HG02981 (cell line): ENCODE data around the gene GLB1L2.

Experiments
- ATAC-seq: cut with Tn5 transposase; IDR thresholded peaks from one replicate; pipeline ENCODE4 v1.9.1; 2021; ENCODE audit warnings: mild to moderate bottlenecking, moderate library complexity; ENCODE audit not compliant: unreplicated experiment

The GLB1L2 gene

GRCh38 chr11:134383576-134384221, 51.9 kb downstream of the GLB1L2 start:
- no peak for ATAC-seq

- no peak for ATAC-seq
These were observed 52.6 kb downstream of the GLB1L2 start for GRCh38 chr11:134384406-134384805.

GRCh38 chr11:134385171-134385570, 53.4 kb downstream of the GLB1L2 start:
- no peak for ATAC-seq

DNA sequence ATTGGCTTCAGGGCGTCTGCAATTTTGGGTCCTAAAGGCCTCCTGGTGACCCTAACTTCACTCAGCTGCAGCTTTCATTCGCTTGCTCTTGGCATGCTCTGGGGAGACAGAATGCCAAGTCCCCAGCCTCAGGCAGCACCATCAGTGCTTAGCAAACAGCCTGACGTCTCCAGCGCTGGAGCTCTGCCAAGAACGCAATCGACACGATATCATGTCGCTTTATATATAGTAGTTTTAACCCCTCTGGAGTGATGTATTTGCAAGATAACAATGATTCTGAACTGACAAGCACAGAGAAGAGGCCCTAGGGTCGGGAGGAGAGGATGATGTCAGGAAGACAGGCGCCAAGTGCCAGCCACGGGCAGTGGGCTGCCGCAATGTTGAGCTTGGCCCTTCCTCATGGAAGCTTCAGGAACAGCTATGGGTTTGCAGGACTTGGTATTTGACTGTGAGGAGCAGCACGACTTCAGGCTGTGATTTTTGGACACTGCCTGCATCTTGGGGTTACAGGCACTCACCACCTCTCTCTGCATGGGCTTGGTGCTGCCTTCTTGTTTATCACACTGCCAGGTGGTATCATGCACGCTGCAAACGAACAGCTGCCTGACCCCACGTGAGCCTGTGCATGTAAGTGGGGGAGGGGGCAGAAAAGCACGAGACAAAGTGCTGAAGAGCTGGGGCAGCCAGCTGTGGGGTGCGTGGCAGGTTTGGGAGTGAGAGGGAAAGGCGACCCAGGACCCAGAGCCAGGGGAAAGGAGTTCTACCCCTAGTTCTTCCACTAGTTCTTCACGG, 54.2 kb downstream of the GLB1L2 start:
- ATAC-seq, result no peak

DNA sequence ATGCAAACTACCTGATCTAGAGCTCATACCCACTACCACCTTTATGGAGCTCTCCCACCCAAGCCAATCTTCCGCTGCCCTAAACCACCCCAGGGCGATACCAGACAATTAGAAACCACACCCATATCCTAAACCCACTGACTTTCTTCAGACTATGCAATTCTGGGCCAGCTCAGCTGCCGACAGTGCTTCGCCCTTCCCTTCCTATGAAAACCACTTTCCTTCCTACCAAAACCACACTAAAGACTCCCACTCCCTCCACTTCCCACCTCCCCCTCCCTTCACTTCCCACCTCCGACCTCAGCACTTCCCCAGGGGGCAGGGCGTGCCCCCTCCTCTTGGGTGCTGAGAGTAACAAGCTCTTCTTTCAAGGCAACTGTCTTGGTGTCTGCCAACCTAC, 55.2 kb downstream of the GLB1L2 start:
- no peak for ATAC-seq

DNA sequence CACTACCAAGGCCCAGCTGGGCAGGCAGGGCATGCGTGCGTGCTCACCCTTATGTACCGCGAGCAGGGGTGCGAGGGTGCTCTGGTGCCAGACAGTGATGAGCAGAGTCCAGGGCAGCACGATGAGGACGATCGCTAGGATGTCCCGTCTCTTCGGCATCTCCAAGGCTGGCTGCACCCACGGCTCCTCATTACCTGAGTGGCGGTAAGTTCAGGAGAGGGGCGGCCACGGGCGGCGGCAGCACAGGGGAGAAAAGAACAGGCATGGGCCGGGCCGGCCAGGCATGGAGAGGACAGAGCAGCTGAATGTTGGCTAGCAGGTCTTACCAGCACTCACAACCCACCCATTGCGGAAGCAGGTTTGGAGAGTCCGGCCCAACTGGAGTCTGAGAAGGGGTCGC, 55.7 kb downstream of the GLB1L2 start:
- no peak for ATAC-seq

- no peak for ATAC-seq
These were observed 56.8 kb downstream of the GLB1L2 start for GRCh38 chr11:134388590-134388989.

GRCh38 chr11:134389464-134390180, 57.8 kb downstream of the GLB1L2 start:
- no peak for ATAC-seq

DNA sequence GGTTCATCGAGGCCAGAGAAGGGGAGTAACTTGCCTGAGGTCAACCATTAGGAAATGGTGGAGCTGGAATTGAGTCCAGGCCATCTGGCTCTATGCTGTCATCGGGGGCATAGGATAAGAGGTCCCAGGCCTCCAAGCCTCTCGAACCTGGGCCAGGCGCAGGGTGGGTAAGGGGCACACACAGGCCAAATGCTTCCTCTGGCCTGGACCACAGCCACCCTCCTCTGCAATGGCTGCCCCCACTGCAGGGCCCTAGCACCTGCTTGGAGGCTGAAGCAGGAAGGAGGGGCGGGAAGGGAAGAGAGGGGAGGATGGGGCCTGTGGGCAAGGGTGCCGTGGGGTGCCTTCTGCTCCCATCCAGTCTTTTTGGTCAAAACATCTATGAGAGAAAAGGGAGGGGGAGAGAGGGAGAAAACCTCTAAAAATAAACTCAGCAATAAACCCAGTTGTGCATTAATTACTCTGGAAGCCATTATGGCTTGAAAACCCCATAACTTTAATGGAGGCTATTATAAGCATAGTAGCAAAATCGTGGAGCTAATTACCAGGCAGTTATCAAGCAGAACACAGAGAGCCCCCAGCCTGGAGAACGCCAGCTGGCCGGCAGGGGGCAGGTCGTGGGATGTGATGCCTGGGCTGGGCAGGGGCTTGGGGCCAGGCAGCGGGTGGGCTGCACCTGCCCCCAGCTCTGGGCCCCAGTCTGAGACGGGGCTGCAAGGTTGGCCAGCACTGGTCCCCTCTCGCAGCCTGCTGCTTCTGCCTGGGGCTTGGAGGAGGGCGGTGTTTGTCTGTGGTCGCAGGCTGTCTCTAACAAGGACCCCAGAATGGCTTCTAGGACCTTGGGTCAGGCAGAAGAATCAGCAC, 59.1 kb downstream of the GLB1L2 start:
- no peak for ATAC-seq

DNA sequence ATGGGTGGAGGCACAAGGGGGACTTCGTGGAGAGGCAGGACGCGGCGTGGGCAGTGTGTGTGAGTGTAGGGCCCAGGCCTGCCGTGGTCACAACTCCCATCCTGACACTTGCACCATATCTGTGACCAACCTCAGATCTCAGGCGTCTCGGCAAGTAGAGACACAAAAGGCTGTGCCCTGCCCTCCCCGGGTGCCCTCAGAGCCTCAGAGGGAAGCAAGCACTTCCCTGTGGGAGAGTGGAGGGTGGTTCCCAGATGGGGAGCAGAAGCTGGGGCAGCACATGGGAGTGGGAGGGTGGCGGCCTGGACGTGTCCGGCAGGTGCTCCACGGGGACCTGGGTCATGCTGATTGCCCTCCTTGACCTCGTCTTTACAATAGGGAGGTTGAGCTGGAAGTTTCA, 59.9 kb downstream of the GLB1L2 start:
- ATAC-seq, result no peak

DNA sequence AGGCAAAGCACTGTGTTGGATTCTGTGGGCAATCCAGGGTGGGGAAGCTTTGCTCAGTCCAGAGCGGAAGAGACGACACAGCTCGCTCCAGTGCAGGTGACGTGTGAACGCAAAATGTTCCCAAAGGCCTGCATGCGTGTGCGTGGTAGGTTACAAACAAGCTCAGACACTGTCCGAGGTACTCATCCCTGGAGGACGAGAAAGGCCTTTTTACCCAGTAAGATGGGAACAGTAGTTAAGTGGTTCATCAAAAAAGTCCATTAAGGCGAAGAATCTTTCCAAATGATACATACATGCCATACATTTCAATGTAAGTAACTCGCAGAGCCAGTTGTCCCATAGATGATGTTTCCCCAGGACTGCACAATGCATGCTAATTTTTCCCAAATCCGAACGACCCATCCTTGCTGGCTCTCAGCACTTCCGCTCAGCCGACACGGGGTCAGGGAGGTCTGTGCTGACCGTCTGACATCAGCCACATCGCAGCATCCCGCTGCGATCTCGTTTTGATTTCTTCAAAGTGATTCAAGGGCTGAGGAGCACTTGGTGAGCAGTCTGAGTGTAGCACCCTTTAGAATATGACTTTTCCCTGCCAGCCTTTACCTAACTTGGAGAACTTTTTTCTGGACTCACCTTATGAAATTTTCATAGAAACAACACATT, 61.3 kb downstream of the GLB1L2 start:
- ATAC-seq, result no peak

DNA sequence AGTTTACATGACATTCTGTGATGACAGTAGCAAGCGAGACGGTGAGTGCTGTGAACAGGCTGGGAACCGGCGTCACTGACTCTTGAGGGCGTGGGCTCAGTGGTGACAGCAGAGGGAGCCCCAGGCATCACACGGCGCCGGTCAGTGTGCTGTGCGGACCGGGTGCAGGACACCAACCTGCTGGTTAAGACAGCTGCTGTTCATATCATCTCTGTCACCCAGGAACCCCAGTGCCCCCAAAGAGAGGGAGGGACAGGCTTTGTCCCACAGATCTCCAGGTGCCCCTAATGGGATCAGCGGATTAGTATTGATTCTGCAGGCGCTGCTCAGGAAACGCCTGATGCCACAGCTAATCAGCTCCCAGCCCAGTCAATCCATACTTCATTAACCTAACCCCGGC, 61.9 kb downstream of the GLB1L2 start:
- no peak for ATAC-seq

DNA sequence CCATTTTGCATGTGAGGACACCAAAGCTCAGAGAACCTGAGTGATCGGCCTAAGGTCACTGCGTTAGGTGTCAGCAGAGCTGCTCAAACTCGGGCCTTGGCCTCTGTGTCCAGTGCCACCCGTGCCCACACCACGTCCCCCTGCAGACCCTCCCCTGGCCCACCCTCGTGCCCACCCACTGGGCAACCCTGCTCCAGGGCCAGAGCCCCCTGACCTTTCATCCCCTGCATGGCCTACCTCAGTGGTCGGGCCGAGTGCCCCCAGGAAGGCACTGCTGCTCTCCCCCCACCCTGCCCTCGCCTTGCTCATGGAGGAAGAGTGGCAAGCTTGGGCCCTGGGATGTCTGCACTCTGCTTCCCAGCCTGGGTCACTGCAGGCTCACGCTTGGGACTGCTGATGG, 62.5 kb downstream of the GLB1L2 start:
- ATAC-seq, result no peak

GRCh38 chr11:134395002-134395401, 63.2 kb downstream of the GLB1L2 start:
- ATAC-seq, result no peak

- ATAC-seq, result no peak
These were observed 65.7 kb downstream of the GLB1L2 start for GRCh38 chr11:134397304-134398078.

DNA sequence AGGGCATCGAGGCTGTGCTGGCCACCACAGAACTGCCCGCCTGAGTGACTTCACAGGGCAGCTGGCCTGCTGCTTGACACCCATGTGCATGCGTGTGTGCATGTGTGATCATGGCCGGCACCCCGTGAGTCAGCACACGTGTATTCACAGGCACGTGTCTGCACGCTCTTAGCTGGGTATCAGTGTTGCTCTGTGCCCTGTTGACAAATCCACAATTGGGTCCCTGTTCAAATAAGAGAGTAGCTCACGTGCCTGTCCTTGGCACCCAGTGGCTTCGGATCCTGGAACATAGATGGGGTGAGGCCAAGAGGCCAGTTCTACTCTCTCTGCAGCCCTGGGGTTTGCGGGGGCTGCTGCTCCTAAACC, 66.3 kb downstream of the GLB1L2 start:
- no peak for ATAC-seq

DNA sequence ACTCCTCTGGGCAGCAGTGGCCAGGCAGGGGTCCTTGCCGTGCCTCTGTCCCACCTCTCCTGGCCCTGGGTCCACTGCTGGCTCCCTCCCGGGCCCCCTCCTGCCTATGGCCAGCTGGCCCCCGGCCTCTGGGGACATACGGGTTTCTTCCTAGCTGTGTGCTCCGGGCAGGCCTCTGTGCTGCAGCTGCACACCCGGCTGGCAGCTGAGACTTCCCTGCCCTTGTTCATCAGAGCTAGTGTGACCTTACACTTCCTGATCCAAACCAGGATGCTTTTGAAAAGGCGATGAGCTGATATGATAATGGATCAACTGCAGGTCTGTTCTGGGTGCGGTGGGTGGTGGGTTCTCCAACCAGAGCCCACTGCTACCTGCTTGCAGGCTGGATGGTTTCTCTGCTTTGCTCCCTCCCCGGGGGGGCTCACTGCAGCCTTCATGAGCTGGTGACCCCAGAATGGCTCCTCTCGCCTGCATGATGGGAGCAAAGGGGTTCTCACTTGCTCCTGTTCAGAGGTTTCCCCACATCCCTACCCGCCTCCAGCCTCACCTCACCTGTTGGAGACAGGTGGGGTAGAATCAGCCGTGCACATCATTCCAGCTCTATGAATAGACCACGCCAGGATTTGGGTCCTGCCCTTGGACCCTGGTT, 67.0 kb downstream of the GLB1L2 start:
- ATAC-seq, result no peak

DNA sequence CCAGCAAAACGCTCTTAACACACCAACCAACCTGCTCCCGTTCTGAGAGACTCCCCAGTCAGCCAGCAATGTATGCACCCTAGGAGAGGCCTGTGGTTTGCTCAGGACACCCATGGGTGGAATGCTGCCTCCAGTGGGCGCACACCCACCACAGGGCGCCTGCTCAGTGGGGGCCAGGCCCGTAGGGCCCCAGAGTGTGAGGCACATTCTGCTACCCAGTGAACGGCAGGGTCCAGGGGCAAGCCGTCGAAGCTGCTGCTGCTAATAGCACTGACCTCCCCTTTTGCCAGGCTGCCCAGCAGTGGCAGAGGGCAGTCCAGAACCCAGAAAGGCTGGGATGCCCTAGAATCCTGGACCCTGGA, 67.5 kb downstream of the GLB1L2 start:
- no peak for ATAC-seq

GRCh38 chr11:134399996-134400395, 68.2 kb downstream of the GLB1L2 start:
- ATAC-seq, result no peak
